AG09309 (cell line): ENCODE measurements around the gene NOS3.

Source experiments
- DNase-seq: peaks from one replicate; pipeline ENCODE4 v3.0.0-alpha.2; 2010; ENCODE audit warnings: low read depth
- H3K4me3 ChIP-seq: 2 replicates; pipeline ENCODE4 v1.5.1; 2011; ENCODE audit warnings: mild to moderate bottlenecking, low read depth, low read length, moderate library complexity; ENCODE audit not compliant: control insufficient read depth
- CTCF ChIP-seq: IDR thresholded peaks from 2 replicates; pipeline ENCODE4 v1.5.1; 2011; ENCODE audit warnings: mild to moderate bottlenecking, low read depth, low read length, inconsistent platforms; ENCODE audit not compliant: insufficient read depth, control insufficient read depth; ENCODE audit errors: missing control alignments

The NOS3 gene

GRCh38 chr7:150998341-150998740 lies 7.5 kb downstream of the NOS3 start:
- no peak for DNase-seq
- TF ChIP-seq CTCF: no peak
- no peak overlapping the region for H3K4me3 ChIP-seq

- no peak for TF ChIP-seq CTCF
- H3K4me3 ChIP-seq: no peak overlapping the region
- no peak for DNase-seq
These were observed 8.2 kb downstream of the NOS3 start for GRCh38 chr7:150999001-150999400.

GRCh38 chr7:150999497-151000230 lies 8.8 kb downstream of the NOS3 start:
- no peak for TF ChIP-seq CTCF
- no peak for DNase-seq

GRCh38 chr7:151000897-151001495 lies 10.2 kb downstream of the NOS3 start:
- no peak for TF ChIP-seq CTCF
- no peak overlapping the region for H3K4me3 ChIP-seq
- no peak for DNase-seq

More at GRCh38 chr7:150999497-151000230, 8.8 kb downstream of the NOS3 start:
- H3K4me3 ChIP-seq: no peak overlapping the region

GRCh38 chr7:151001546-151001945 lies 10.7 kb downstream of the NOS3 start:
- no peak for TF ChIP-seq CTCF
- DNase-seq: no peak
- no peak overlapping the region for H3K4me3 ChIP-seq

GRCh38 chr7:151003572-151003971 lies 12.8 kb downstream of the NOS3 start:
- no peak overlapping the region for H3K4me3 ChIP-seq
- DNase-seq: no peak

More at GRCh38 chr7:151003572-151003971, 12.8 kb downstream of the NOS3 start:
- TF ChIP-seq CTCF: no peak
